IMR-90 (cell line): Measurements from ENCODE around the gene POLR2J2.
"Not testable (repeated sequence)": the region's sequence is repeated elsewhere in the genome, so short reads cannot be mapped to it uniquely, and the experiment has no call there.

Experiments
- BHLHE40 ChIP-seq: fragments of 150-350 bp; IDR thresholded peaks from 2 replicates; pipeline ENCODE4 v1.6.1; 2016; ENCODE audit warnings: mild to moderate bottlenecking, low read depth, low read length
- CEBPB ChIP-seq: IDR thresholded peaks from 2 replicates; pipeline ENCODE4 v1.6.1; 2012; ENCODE audit warnings: low read depth, low read length, improper control_type of control experiment
- CTCF ChIP-seq: conservative IDR thresholded peaks from 2 replicates; pipeline ENCODE4 v1.5.1; 2012; ENCODE audit warnings: mild to moderate bottlenecking, low read depth, low read length, improper control_type of control experiment
- ELK1 ChIP-seq: fragments of 150-350 bp; IDR thresholded peaks from 2 replicates; pipeline ENCODE4 v1.6.1; 2016; ENCODE audit warnings: low read depth, mild to moderate bottlenecking, low read length, moderate library complexity, borderline replicate concordance
- FOS ChIP-seq: fragments of 150-350 bp; IDR thresholded peaks from 2 replicates; pipeline ENCODE4 v1.6.1; 2016; ENCODE audit warnings: low read depth, low read length
- MAFK ChIP-seq: IDR thresholded peaks from 2 replicates; pipeline ENCODE4 v1.6.1; 2012; ENCODE audit warnings: low read depth, low read length, improper control_type of control experiment
- MAZ ChIP-seq: IDR thresholded peaks from 2 replicates; pipeline ENCODE4 v1.6.1; 2012; ENCODE audit warnings: low read depth, mild to moderate bottlenecking, low read length, improper control_type of control experiment, moderate library complexity, borderline replicate concordance
- POLR2A ChIP-seq: IDR thresholded peaks from 2 replicates; pipeline ENCODE4 v1.6.1; 2012; ENCODE audit warnings: mild to moderate bottlenecking, low read depth, low read length
- RAD21 ChIP-seq: IDR thresholded peaks from 2 replicates; pipeline ENCODE4 v1.6.1; 2012; ENCODE audit warnings: low read length, improper control_type of control experiment
- RFX5 ChIP-seq: IDR thresholded peaks from 2 replicates; pipeline ENCODE4 v1.8.0; 2012; ENCODE audit warnings: low read depth, mild to moderate bottlenecking, low read length, moderate library complexity
- SMC3 ChIP-seq: fragments of 150-350 bp; IDR thresholded peaks from 2 replicates; pipeline ENCODE4 v1.6.1; 2016; ENCODE audit warnings: low read depth, mild to moderate bottlenecking, antibody characterized with exemption, low read length, moderate library complexity
- USF2 ChIP-seq: fragments of 150-350 bp; IDR thresholded peaks from 2 replicates; pipeline ENCODE4 v1.6.1; 2017; ENCODE audit warnings: mild to moderate bottlenecking, antibody characterized with exemption, low read length, low read depth

GRCh38 chr7:102714774-102715522 lies 43.5 kb upstream of the POLR2J2 start:
- not testable (repeated sequence) for TF ChIP-seq CTCF, RFX5, POLR2A, USF2, RAD21, MAZ, FOS, MAFK, SMC3, BHLHE40, CEBPB, ELK1
